Endothelial cell (in vitro differentiated cells): ENCODE data around the gene E2F8. TPM values are rescaled to one million over a fixed set of nuclear protein-coding genes. Genes with fewer than 3 reads are reported as not detected.

Source experiments
- DNase-seq: peaks from one replicate; pipeline ENCODE4 v3.0.0; 2021; ENCODE audit warnings: low spot score
- H3K27ac Mint-ChIP-seq: one replicate; pipeline ENCODE4 v1.8.0; 2021; ENCODE audit warnings: mixed read lengths, inconsistent platforms; ENCODE audit not compliant: unreplicated experiment
- H3K27me3 Mint-ChIP-seq: one replicate; pipeline ENCODE4 v1.8.0; 2021; ENCODE audit warnings: mild to moderate bottlenecking, moderate library complexity, mixed read lengths, inconsistent platforms; ENCODE audit not compliant: unreplicated experiment
- H3K36me3 Mint-ChIP-seq: one replicate; pipeline ENCODE4 v1.8.0; 2021; ENCODE audit warnings: mild to moderate bottlenecking, low read depth, mixed read lengths, inconsistent platforms; ENCODE audit not compliant: unreplicated experiment
- H3K4me1 Mint-ChIP-seq: one replicate; pipeline ENCODE4 v1.8.0; 2021; ENCODE audit warnings: mild to moderate bottlenecking, mixed read lengths, inconsistent platforms; ENCODE audit not compliant: unreplicated experiment
- H3K4me3 Mint-ChIP-seq: one replicate; pipeline ENCODE4 v1.8.0; 2021; ENCODE audit warnings: mild to moderate bottlenecking, mixed read lengths, inconsistent platforms; ENCODE audit not compliant: unreplicated experiment
- H3K9me3 Mint-ChIP-seq: one replicate; pipeline ENCODE4 v1.8.0; 2021; ENCODE audit warnings: mixed read lengths, inconsistent platforms; ENCODE audit not compliant: unreplicated experiment
- total RNA-seq: library from RNA; stranded (reverse); fragmentation: NEBNext Ultra II Directional; extraction: Animal tissue kit (Norgen Biotek cat#: 25700); gene quantifications from one replicate; pipeline ENCODE4 v1.2.1, GENCODE V29; 2021; ENCODE audit not compliant: unreplicated experiment
- TF ChIP-seq, protein P1 (sequence below): fragments of 200-600 bp; sonication (generic); IDR thresholded peaks from one replicate; pipeline ENCODE4 v1.5.0; 2021; ENCODE audit warnings: antibody characterized with exemption; ENCODE audit not compliant: unreplicated experiment

The E2F8 gene
- total RNA-seq, 1 donor from 2014 or later: 0.92 TPM

DNA sequence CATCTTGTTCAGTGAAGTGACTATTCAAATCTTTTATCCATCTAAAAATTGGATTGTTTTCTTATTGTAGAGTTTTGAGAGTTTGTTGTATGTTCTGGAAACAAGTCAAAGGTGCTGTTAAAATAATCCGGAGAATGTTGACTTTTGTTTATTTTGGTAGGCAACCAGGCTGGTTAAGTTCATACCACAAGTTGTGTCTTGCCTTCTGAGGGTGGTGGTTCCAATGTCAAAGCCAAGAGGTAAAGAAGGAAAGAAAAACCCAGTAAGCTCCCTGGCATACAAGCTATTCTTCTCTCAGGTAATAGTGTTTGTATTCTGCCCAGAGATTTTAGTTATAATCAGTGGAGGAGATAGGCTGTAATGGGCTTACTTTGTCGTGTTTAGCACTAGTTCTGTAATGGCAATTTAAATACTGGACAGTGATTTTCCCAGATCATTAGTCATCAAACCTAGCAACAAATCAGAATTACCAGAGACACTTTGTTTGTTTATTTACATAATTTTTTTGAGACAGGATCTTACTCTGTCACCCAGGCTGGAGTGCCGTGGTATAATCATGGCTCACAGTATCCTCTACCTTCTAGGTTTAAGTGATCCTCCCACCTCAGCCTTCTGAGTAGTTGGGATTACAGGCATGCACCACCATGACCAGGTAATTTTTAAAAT lies 23.9 kb downstream of the E2F8 start:
- no peaks in the 10 kb centered on the region for H3K9me3 Mint-ChIP-seq
- no peaks in the 10 kb centered on the region for H3K36me3 Mint-ChIP-seq
- no peak overlapping the region for H3K4me3 Mint-ChIP-seq
- H3K27ac Mint-ChIP-seq: no peak overlapping the region
- DNase-seq: no peak
- TF ChIP-seq, protein P1, sequence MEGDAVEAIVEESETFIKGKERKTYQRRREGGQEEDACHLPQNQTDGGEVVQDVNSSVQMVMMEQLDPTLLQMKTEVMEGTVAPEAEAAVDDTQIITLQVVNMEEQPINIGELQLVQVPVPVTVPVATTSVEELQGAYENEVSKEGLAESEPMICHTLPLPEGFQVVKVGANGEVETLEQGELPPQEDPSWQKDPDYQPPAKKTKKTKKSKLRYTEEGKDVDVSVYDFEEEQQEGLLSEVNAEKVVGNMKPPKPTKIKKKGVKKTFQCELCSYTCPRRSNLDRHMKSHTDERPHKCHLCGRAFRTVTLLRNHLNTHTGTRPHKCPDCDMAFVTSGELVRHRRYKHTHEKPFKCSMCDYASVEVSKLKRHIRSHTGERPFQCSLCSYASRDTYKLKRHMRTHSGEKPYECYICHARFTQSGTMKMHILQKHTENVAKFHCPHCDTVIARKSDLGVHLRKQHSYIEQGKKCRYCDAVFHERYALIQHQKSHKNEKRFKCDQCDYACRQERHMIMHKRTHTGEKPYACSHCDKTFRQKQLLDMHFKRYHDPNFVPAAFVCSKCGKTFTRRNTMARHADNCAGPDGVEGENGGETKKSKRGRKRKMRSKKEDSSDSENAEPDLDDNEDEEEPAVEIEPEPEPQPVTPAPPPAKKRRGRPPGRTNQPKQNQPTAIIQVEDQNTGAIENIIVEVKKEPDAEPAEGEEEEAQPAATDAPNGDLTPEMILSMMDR: no peak
- H3K4me1 Mint-ChIP-seq: peaks cover 6% of the 10 kb centered on the region
- peaks cover 4% of the 10 kb centered on the region for H3K27me3 Mint-ChIP-seq

DNA sequence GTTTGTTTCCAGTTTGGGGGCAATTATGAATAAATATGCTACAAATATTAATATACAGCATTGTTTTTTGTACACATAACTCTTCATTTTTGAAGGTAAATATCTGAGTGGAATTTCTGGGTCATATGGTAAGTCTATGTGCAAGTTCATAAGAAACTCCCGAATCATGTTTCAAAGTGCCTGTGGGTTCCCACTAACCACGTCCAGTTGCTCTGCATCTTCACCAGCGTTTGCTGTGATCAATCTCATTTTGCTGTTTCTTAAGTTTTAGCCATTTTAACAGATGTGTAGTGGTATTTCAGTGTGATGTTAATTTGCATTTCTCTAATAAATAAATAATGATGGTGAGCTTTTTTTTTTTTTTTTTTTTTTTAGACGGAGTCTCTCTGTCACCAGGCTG lies 24.7 kb downstream of the E2F8 start:
- TF ChIP-seq, protein P1: no peak
- H3K27ac Mint-ChIP-seq: no peak overlapping the region
- H3K4me3 Mint-ChIP-seq: no peak overlapping the region
- H3K4me1 Mint-ChIP-seq: no peaks in the 10 kb centered on the region
- H3K27me3 Mint-ChIP-seq: peaks cover 4% of the 10 kb centered on the region
- H3K36me3 Mint-ChIP-seq: no peaks in the 10 kb centered on the region
- no peaks in the 10 kb centered on the region for H3K9me3 Mint-ChIP-seq
- no peak for DNase-seq

DNA sequence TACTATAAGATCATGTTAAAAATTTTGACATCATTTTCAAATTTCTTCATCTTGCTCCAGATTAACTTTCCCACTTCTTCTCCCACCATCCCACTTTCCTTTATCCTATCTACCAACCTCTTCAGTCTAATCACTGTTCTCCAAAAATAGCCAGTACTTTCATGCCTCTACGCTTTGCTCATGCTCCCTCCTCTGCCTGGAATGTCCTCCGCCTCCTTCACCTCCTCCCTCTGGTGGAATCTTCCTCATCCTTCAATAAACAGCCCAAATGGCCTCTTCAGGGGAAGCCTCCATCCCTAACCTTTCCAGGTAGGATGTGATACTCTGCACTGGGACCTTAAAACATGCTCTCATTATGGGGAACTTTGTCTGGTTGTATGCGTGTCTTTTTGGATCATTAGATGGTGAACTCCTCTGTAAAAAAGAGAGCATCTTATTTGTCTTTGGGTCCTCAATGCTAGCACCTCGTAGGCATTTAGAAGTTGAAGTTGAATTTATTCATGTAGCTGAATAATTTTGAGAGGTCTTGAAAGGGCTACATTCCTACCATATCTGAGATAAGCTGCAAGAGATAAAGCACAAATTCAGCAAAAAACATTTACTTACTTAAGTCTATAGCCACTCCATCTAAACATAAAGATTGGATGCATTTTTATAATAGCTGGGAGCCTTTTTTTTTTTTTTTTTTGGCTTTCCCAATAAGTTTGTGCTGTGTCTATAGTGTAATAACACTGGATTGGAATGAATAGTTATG lies 31.0 kb downstream of the E2F8 start:
- Mint-ChIP-seq H3K27ac (no peak overlapping the region), H3K4me3 (no peak overlapping the region), H3K4me1 (no peaks in the 10 kb centered on the region), H3K27me3 (peaks cover 15% of the 10 kb centered on the region), H3K9me3 (no peaks in the 10 kb centered on the region), H3K36me3 (no peaks in the 10 kb centered on the region)
- DNase-seq: no peak
- TF ChIP-seq, protein P1: no peak

DNA sequence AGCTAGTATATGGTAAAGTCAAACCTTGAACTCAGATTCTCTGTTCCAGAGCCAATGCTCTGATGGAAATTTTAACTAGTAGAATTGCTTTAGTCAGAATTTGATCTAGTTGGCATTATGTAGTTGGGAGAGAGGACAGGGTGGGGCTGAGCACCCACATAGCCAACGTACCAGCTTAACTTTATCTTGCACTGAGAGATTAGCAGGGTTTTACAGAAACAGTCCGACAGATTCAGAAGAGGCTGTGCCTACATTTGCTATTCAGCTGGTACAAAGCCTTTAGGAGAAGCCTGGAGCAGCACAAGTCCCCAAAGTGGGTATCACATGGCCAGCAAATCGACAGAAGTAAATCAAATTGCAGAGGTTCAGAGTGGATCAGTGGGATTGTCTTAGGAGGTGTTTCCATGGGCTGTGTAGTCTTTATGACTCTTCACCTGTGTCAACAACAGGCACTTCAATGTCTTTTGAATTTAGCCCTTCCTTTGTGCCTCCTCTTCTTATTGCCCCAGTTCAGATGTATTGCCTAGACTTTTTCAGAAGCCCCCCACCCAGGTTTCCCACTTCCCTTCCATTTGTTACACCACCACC lies 31.7 kb downstream of the E2F8 start:
- Mint-ChIP-seq H3K4me1 (no peaks in the 10 kb centered on the region), H3K27me3 (peaks cover 15% of the 10 kb centered on the region), H3K9me3 (no peaks in the 10 kb centered on the region), H3K27ac (no peak overlapping the region), H3K36me3 (no peaks in the 10 kb centered on the region), H3K4me3 (no peak overlapping the region)
- TF ChIP-seq, protein P1: no peak
- no peak for DNase-seq

DNA sequence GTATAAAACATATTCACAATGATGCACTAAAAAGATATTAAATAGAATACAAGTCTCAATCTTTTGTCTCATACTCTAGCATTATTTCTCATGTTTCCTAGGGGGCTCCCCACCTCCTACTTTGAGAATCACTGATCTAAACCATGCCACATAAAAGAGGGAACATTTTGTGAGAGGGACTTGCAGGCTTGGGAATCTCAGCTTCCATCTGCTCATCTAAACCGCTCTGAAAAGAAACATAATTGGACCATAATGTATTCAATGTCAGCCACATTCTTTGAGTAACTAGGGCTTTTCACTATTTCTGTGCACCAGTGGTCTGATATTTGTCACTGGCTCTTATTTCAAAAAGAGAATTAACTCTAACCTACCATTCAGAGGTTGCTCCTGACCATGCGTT lies 32.6 kb downstream of the E2F8 start:
- no peak for DNase-seq
- Mint-ChIP-seq H3K4me1 (no peaks in the 10 kb centered on the region), H3K36me3 (no peaks in the 10 kb centered on the region), H3K9me3 (no peaks in the 10 kb centered on the region), H3K27me3 (peaks cover 15% of the 10 kb centered on the region), H3K27ac (no peak overlapping the region), H3K4me3 (no peak overlapping the region)
- TF ChIP-seq, protein P1: no peak
